Sigmoid colon (tissue), 4 donors: ENCODE measurements around the gene SH3TC1.

Experiments
- CTCF ChIP-seq, 4 experiments: fragments of 450-650 bp in 3 of 4; fragments of 200-600 bp in 1 of 4; IDR thresholded peaks; one replicate each; pipeline ENCODE4 v1.5.1; 2016 to 2019; ENCODE audit warnings: antibody characterized with exemption in 4 of 4, mild to moderate bottlenecking in 3 of 4, moderate library complexity in 2 of 4
- EP300 ChIP-seq, 4 donors: sonication (generic); formaldehyde crosslinking; IDR thresholded peaks; one replicate each; pipeline ENCODE4 v1.6.1; 2017; ENCODE audit warnings: antibody characterized with exemption in 4 of 4

- TF ChIP-seq EP300 (IDR thresholded peaks at IDR 0.05): no peak
- no peak for TF ChIP-seq CTCF (IDR thresholded peaks at IDR 0.05)
These were observed 25.3 kb downstream of the SH3TC1 start for GRCh38 chr4:8224267-8224974.
